GM12801 (cell line): ENCODE data around the gene BIRC7.

Experiments used
- CTCF ChIP-seq: IDR thresholded peaks from one replicate; pipeline ENCODE4 v1.5.1; 2011; ENCODE audit warnings: control low read depth; ENCODE audit not compliant: insufficient read length; ENCODE audit errors: extremely low read depth

Gene BIRC7

GRCh38 chr20:63246490-63247288 is 11.0 kb downstream of the BIRC7 start:
- TF ChIP-seq CTCF = no peak

GRCh38 chr20:63247671-63248228 is 12.0 kb downstream of the BIRC7 start:
- TF ChIP-seq CTCF = no peak

DNA sequence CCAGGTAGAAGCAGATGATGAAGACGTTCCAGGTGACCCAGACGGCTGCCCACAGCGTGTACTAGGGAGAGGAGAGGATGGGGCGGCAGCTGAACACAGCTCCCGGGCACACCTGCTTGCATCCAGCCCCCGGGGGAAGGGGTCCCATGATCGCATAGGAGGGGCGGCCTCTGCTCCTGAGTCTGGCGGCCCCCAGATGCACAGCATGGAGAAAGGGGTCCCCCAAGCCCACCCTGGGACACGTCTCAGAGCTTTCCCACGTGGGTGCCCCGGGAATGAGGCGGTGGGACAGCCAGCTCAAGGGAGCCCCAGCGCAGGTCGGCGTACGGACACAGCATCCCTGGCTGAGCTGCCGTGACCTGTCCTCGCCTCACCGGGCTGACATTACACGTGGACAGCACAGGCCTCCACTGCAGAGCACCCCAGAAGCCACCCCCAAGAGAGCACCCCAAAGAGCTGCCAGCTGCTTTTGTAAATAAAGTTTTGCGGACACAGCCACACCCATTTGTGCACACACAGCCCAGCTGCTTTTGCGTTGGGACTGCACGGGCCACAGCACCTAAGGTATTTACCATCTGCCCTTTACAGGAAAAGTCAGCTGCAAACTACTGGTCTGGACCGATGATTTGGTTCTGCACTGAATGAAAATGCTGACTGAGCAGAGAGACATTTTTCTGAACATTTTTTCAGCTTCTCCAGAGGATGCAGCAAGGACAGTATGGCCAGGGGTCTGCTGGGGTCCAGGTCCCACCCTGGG is 13.3 kb downstream of the BIRC7 start:
- no peak for TF ChIP-seq CTCF

GRCh38 chr20:63249891-63250290 is 14.2 kb downstream of the BIRC7 start:
- TF ChIP-seq CTCF = no peak

- no peak for TF ChIP-seq CTCF
Measured at GRCh38 chr20:63252284-63252711, 16.6 kb downstream of the BIRC7 start.

DNA sequence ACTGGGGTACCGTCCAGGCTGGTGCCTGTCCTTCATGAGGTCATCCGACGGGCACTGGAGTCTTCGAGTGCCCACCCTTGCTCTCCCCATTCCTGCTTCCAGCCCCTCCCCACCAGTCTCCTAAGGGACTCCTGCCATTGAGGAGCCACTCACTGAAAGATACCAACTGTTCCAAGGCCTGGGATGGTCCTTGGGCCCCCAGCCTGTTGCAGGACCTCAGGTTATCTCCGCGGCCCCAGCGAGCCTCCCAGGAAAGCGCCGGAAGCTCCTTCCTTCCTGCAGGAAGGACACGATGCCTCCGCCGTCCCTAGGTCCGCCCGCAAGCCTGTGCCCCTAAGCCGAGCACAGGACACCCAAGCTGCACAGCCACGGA is 17.3 kb downstream of the BIRC7 start:
- TF ChIP-seq CTCF = no peak

- TF ChIP-seq CTCF = no peak
Measured at GRCh38 chr20:63253438-63254231, 17.9 kb downstream of the BIRC7 start.
